Fibroblast of skin of back (primary cell): ENCODE data around the gene C9.
"Not testable (repeated sequence)": the region's sequence is repeated elsewhere in the genome, so short reads cannot be mapped to it uniquely, and the experiment has no call there.

Experiments used
- DNase-seq: peaks from one replicate; pipeline ENCODE4 v3.0.0-alpha.2; 2013

C9 gene

GRCh38 chr5:39371367-39371635, 7.0 kb upstream of the C9 start:
- no peak for DNase-seq

DNA sequence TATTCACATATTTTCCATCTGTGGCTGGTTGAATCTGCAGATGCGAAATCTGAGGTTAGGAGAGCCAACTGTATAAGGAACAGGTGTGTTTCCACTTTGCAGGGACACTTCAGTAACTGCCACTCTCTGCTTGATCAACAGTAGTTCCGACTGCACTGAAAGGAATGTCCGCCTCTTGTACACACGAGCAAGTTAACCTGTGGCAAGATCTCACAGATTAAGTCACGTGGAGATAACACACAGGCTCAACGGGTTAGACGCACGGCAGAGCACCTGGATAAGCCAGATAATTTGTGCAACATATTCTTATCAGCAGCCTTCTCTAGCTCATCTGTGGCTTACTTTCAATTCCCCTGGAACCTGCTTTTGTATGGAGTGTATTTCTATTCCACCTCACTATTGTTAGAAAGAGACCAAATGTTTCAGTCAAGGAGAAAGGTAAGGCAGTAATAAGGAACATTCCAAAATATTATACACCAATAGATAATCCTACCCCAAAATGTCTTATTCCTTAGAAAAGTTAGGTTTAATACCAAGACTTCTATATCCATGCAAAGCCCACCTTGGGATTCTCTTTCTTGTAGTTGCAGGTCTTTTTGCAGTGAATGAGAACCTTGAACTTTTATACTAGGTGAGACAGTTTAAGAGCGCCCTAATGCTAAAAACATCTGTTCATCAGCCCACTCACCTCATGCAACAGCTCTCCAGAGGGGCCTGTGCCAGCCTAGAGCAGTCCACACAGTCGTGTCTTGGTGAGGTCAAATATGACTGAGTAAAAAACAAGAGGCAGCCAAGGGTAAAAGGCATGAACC, 6.5 kb upstream of the C9 start:
- no peak for DNase-seq

- DNase-seq, result no peak
These were observed 5.0 kb upstream of the C9 start for GRCh38 chr5:39369123-39369815.

DNA sequence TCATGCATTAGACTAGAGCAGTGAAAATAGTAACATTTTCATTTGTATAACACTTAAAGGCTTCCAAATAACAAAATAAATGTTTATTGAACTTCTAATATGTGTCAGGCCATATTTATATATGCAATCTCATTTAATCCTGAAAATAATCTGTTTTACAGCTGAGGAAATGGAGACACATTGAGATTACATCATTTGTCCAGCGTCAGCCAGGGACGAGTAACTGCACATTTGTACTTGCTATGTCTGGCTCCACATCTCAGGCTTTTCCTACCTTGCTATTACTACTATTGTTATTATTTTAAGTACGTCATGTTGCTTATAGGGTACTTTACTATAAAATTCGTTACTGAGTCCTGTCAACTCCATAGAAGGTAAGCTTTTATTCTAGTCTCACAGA, 3.8 kb upstream of the C9 start:
- DNase-seq, result no peak

DNA sequence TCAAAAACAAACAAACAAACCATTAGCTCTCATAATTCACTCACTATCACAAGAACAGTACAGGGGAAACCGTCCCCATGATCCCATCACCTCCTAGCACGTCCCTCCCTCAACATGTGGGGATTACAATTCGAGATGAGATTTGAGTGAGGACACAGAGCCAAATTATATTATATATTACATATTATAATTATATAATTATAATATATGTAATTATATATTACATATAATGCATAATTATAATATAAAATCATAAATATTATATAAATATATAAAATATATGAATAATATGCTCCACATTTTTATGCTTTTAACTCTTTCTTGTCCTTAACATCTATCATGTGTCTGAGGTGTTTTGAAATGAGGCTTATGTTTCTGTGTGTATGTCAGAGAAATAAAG, 3.4 kb upstream of the C9 start:
- DNase-seq, result no peak

- no peak for DNase-seq
These were observed 1.1 kb downstream of the C9 start for GRCh38 chr5:39363217-39363616.

DNA sequence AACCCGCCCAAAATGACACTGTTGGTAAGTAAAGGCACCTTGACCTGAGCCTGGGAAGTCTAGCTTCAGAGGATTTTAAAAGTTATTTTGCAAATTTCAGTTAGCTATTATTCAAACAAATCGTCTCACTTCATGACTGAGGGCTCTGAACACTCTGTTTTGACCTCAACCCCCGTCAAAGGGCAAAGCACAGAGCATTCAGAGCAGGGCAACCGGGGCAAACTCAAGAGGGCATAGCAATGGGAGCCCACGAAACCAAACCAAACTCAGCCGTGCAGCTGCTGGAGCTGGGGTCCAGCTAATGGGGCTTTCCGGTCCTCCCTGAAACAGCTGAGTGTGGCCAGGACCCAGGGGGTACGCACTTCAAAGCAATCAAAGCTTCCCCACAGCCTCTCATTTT, 1.6 kb downstream of the C9 start:
- DNase-seq, result no peak

DNA sequence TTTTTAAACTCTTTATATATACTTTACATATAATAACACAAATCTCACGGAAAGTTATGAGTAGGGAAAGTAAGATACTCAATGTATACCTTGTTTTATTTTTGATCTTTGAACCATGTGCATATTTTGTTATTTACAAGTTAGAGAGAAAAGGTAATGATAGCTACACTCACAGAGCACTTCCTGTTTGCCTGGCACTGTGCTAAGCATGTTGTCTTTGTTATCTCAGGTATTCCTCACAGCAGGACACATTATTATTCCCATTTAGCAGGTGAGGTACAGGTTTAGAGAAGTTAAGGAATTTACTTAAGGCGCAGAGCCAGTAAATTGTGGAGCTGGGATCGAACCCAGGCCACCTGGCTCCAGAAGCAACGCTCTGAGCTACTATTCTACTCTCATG, 3.0 kb downstream of the C9 start:
- no peak for DNase-seq

DNA sequence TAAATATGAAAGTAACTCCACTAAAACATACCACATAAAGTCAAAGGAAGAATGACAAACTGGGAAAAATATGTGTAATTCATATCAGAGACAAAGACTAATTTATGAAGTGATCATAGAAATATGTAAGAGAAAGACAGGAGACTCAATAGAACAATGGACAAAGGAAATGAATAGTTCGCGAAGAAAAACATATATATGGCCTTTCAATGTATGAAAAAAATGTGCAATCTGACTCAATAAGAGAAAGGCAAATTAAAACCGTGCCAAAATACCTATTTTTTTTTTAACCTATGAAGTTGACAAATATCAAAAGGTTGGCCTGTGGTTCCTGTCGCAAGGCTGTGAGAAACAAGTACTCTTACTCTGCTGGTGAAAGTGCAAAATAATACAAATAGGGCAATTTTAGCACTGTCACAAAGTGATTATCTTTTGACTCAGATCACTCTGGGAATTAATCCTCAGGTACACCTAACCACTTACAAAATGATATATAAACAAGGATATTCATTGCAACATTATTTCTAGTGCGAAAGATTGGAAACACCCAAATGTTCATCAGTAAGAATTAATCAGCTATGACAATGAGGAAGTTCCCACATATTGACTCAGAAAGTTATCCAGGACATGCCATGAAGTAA, 3.7 kb downstream of the C9 start:
- peak; percentile 78 for DNase-seq

DNA sequence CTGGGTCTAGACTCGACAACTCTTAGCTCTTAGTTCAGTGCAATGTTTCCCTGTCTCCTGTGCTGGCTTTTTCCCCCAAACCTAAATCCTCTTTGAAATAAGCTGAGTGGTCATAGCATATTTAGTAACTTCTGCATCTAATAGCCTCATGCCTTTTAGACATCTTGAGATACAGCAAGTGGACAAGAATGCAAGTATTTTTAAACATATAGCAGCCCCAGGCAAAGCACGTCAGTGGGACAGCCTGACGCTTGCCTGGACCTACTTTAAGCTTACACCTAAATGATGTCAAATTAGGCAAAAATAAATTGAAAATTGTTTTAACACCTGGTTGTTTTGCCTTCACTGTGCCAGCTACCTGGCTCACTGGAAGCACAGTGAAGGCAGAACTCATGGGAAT, 8.0 kb downstream of the C9 start:
- DNase-seq, result no peak

GRCh38 chr5:39355324-39355723, 9.0 kb downstream of the C9 start:
- DNase-seq, result peak; percentile 52

DNA sequence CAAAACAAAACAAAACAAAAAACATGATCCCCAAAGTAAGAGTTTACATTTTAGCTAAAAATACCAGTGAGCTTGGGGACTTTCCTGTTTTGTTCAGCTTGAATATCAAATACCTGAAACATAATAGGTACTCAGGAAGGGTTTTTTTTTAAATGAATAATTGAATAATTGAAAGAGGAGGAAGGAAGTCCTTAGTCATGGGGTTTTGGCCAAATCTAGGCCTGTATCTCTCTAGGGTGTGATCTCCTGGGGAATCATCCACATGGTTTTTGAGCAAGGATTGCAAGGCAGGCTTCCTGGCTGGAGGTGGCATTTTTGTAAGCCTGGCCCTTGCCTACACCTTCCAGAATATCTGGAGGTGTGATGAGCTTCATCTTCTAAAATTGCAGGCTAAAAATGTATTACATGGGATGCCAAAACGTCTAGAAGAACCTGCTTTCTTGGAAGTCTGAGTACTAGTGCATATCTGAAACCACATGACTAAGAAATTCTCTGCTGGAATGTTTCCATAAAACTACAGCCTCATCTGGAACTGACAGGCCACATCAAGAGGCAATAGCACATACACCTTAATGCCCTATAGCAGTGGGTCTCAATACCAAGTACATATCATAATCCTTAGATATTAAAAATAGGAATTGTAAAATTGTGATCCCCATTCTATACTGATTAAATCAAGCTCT, 10.4 kb downstream of the C9 start:
- DNase-seq, result no peak

DNA sequence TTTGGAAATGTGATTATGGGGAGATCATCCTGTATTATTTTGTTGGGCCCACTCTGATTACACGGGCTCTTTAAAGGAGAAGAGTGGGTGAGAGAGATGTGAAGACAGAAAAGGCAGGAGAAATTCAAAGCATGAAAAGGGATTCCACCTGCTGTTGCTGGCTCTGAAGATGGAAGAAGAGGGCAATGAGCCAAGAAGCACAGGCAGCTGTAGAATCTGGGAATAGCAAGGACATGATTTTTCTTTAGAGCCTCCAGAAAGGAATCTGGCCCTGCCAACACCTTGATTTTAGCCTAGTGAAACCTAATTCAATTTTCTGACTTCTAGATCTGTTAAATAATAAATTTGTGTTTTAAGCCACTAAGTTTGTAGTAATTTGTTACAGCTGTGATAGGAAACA, 11.3 kb downstream of the C9 start:
- no peak for DNase-seq

DNA sequence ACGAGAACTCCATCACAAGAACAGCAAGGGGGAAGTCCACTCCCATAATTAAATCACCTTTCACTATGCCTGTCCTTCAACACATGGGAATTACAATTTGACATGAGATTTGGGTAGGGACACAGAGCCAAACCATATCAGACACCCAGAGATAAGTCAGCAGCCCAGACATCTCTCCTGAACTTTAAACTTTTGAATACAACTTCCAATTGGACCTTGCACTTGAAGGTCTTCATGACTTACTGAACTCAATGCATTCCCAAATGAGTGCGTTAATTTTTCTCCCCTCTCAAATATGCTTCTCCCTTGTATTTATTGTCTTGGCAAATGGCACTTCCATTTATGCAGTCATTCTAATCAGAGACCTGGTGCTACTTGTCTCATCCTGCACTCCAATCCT, 12.1 kb downstream of the C9 start:
- no peak for DNase-seq

- DNase-seq, result no peak
These were observed 14.8 kb downstream of the C9 start for GRCh38 chr5:39349484-39349883.

- no peak for DNase-seq
These were observed 21.8 kb downstream of the C9 start for GRCh38 chr5:39342460-39342859.

DNA sequence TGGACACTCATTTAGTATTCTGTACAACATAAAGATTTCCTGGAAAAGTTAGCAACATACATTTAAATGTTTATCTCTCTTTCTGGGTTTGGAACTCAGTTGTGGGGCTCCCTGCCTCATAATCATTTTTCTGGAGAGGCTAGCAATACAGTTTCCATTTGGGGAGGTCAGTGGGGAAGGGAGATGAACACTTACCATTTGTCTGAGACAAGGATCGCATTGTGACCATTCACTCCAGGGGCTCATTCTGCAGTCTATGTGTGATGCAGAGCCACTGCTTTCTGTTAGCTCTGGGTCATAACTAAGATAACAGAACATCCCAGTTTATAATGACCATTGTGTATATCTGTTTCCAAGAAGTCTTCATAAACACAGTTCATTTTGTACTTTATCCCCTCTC, 22.4 kb downstream of the C9 start:
- DNase-seq, result no peak

- no peak for DNase-seq
These were observed 23.8 kb downstream of the C9 start for GRCh38 chr5:39340506-39340905.

- no peak for DNase-seq
These were observed 26.9 kb downstream of the C9 start for GRCh38 chr5:39337252-39337915.

- DNase-seq, result not testable (repeated sequence)
These were observed 30.0 kb downstream of the C9 start for GRCh38 chr5:39334296-39334695.

DNA sequence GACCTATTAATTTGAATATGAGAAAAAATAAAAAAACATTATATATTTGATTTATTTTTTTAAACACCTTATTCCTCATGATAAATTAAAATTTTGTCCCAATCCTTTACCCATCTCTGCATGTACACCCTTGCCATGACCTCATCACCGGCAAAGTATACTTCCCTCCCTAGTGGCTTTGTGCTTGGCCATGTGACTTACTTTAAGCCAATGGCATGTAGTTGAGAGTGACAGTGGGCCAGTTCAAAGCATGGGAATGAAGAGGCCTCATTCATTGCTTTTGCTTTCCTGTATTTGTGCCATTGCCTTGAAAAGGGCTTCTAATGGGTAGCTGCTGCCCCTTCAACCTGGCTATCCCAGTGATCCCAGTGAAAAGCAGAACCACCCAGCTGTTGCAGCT, 31.2 kb downstream of the C9 start:
- no peak for DNase-seq

GRCh38 chr5:39331861-39332381, 32.4 kb downstream of the C9 start:
- peak; percentile 9 for DNase-seq

DNA sequence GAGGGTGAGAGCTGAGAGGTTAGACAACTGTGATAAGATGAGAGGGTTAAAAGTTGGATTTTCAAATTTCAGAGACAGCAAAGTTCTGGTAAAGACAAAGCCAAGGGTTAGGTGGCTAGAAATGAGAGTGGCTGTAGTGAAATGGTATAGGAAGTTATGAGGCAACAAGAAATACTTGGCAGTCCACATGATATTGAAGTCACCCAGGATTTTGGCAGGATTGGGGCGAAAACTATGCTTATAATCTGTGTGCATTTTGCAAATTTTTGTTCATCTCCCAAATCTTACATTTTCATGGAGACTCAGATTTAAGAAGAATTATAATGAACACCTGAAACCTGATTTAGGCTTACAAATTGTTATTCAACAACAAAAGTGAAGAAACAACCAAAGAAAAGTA, 35.6 kb downstream of the C9 start:
- no peak for DNase-seq
